ENCODE results near the gene RPL28. TPM values are rescaled to one million over a fixed set of nuclear protein-coding genes. Genes with fewer than 3 reads are reported as not detected.

The RPL28 gene
- total and polyA plus RNA-seq, 2 of the 13 experiments (the other 11 are each of a cell fraction or from before 2014, with no cell fraction given), result 105 to 420 TPM

GRCh38 chr19:55407800-55408532 lies 22.2 kb downstream of the RPL28 start (continued):
- TF ChIP-seq KIAA2018 (CRISPR knock-in tag; IDR thresholded peaks at IDR 0.05; ENCODE audit: borderline replicate concordance), result no peak
- no peak for TF ChIP-seq TFAP4 (IDR thresholded peaks at IDR 0.05; ENCODE audit: borderline replicate concordance, low read depth)
- no peak for TF ChIP-seq CENPX (CRISPR knock-in tag; IDR thresholded peaks at IDR 0.05)
- 0 out of 2 replicates have a peak, but pooled peaks have one; percentile 57 for TF ChIP-seq ETV6 (CRISPR knock-in tag; conservative IDR thresholded peaks at IDR 0.05)
- TF ChIP-seq ZSCAN31 (CRISPR knock-in tag; IDR thresholded peaks at IDR 0.05; ENCODE audit: low read depth), result no peak
- peak; percentile 55; the same call in 1 of the 2 replicates for TF ChIP-seq ZSCAN5A (CRISPR knock-in tag; IDR thresholded peaks at IDR 0.05; ENCODE audit: borderline replicate concordance)
- TF ChIP-seq ZNF337 (CRISPR knock-in tag; IDR thresholded peaks at IDR 0.05; ENCODE audit: borderline replicate concordance, low read depth), result no peak
- no peak; the same call in 1 of the 2 replicates for TF ChIP-seq ZSCAN22 (CRISPR knock-in tag; IDR thresholded peaks at IDR 0.05)
- TF ChIP-seq IRF9 (CRISPR knock-in tag; IDR thresholded peaks at IDR 0.05; ENCODE audit: borderline replicate concordance), result peak; percentile 16; the same call in 1 of the 2 replicates
- TF ChIP-seq ZNF367 (CRISPR knock-in tag; IDR thresholded peaks at IDR 0.05; ENCODE audit: borderline replicate concordance), result no peak
- no peak for TF ChIP-seq TGIF2 (CRISPR knock-in tag; IDR thresholded peaks at IDR 0.05)
- TF ChIP-seq PATZ1 (CRISPR knock-in tag; IDR thresholded peaks at IDR 0.05), result peak; percentile 56; the same call in 1 of the 2 replicates
- no peak for TF ChIP-seq PITX1 (CRISPR knock-in tag; IDR thresholded peaks at IDR 0.05)
- TF ChIP-seq ZNF615 (CRISPR knock-in tag; IDR thresholded peaks at IDR 0.05; ENCODE audit: borderline replicate concordance), result no peak

Measured in HepG2 (cell line).